CD4-positive, CD25-positive, alpha-beta regulatory T cell (primary cell): ENCODE data around the gene SYMPK. TPM values are rescaled to one million over a fixed set of nuclear protein-coding genes. Genes with fewer than 3 reads are reported as not detected.
A peak's percentile ranks its signal among the peaks of the same experiment; 100 is the strongest.
"Not testable (repeated sequence)": the region's sequence is repeated elsewhere in the genome, so short reads cannot be mapped to it uniquely, and the experiment has no call there.

ENCODE experiments used
- ATAC-seq, 2 donors: fragments of 150-1000 bp; cut with Tn5 transposase; one replicate each; pipeline ENCODE4 v1.10.0; 2021; ENCODE audit warnings: low read depth in 2 of 2, moderate number of reproducible peaks in 2 of 2, moderate library complexity in 1 of 2
- DNase-seq, 3 donors: peaks; one replicate each; pipeline versions ENCODE4 v3.0.0 to v3.0.0-alpha.2; 2012 to 2022; ENCODE audit warnings: mixed read lengths in 1 of 3
- H3K27ac ChIP-seq: one replicate; pipeline ENCODE4 v1.7.0; 2013; ENCODE audit warnings: mild to moderate bottlenecking, low read length; ENCODE audit not compliant: insufficient read depth, poor library complexity, severe bottlenecking
- H3K27me3 ChIP-seq: one replicate; pipeline ENCODE4 v1.7.0; 2013; ENCODE audit warnings: low read length; ENCODE audit not compliant: control insufficient read depth, insufficient read depth
- H3K36me3 ChIP-seq: one replicate; pipeline ENCODE4 v1.7.0; 2013; ENCODE audit warnings: mild to moderate bottlenecking, low read length, moderate library complexity; ENCODE audit not compliant: control insufficient read depth, insufficient read depth
- H3K4me1 ChIP-seq: 2 replicates; pipeline ENCODE4 v1.7.0; 2013; ENCODE audit warnings: mild to moderate bottlenecking, low read length; ENCODE audit not compliant: insufficient read depth, control insufficient read depth, poor library complexity, severe bottlenecking
- H3K4me3 ChIP-seq: one replicate; pipeline ENCODE4 v1.7.0; 2013; ENCODE audit warnings: low read depth, mild to moderate bottlenecking, low read length, moderate library complexity
- H3K9me3 ChIP-seq, 2 experiments: 1 replicate in 1 of 2; 2 replicates in 1 of 2; pipeline ENCODE4 v1.7.0; 2013; ENCODE audit warnings: low read length in 2 of 2, mild to moderate bottlenecking in 1 of 2, moderate library complexity in 1 of 2; ENCODE audit not compliant: control insufficient read depth in 2 of 2
- H3K27ac Mint-ChIP-seq, 3 donors: one replicate each; pipeline ENCODE4 v1.8.0; 2020 to 2022; ENCODE audit warnings: mild to moderate bottlenecking in 3 of 3, mixed read lengths in 3 of 3, moderate library complexity in 2 of 3
- H3K27me3 Mint-ChIP-seq: one replicate; pipeline ENCODE4 v1.8.0; 2022; ENCODE audit warnings: mild to moderate bottlenecking, mixed read lengths
- H3K36me3 Mint-ChIP-seq: one replicate; pipeline ENCODE4 v1.8.0; 2020; ENCODE audit warnings: mixed read lengths
- H3K4me1 Mint-ChIP-seq, 4 donors: one replicate each; pipeline ENCODE4 v1.8.0; 2020 to 2022; ENCODE audit warnings: mixed read lengths in 4 of 4, mild to moderate bottlenecking in 1 of 4
- H3K4me3 Mint-ChIP-seq, 4 donors: one replicate each; pipeline ENCODE4 v1.8.0; 2020 to 2022; ENCODE audit warnings: mild to moderate bottlenecking in 4 of 4, mixed read lengths in 4 of 4, moderate library complexity in 3 of 4
- H3K9me3 Mint-ChIP-seq, 7 donors: one replicate each; pipeline ENCODE4 v1.8.0; 2020 to 2022; ENCODE audit warnings: mixed read lengths in 7 of 7, mild to moderate bottlenecking in 3 of 7, moderate library complexity in 2 of 7
- polyA plus RNA-seq, 4 donors: library from polyadenylated mRNA; unstranded; fragments of 300-500 nt; fragmentation: Illumina TruSeq; gene quantifications; one replicate each; pipeline ENCODE4 v1.2.3, GENCODE V29; 2021
- total RNA-seq: library from RNA; stranded (reverse); gene quantifications from one replicate; pipeline ENCODE4 v1.2.3, GENCODE V29; 2022

Gene SYMPK
- total and polyA plus RNA-seq, 5 donors from 2014 or later = 5.0 to 87.6 (median 10.5) TPM

DNA sequence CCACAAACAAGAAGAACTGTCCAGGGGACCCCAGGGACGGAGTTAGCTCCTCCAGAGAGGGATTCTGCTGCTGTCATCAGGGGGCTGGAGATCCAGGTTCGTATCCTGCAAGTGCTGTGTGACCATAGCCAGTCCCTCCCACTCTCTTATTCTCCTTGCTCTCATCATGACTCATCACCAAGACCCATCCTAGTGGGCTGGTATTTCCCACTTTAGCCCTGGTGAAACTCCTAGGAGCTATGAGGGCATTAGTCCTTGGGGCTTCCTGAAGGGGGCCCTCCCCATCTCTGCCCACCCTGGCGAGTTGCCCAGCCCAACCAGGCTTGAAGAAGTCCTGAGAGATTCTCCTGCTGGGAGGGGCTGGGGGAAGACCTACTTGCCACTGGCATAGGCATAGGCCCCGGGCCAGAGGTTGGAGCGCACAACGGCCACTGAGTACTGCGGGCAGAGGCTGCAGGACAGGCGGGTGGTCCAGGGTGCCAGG, 62.8 kb downstream of the SYMPK start:
- Mint-ChIP-seq H3K4me3 (no peak overlapping the region), H3K4me1 (peaks cover 0 to 5% (median 2%) of the 10 kb centered on the region in 4 donors), H3K27ac (no peak overlapping the region), H3K36me3 (no peaks in the 10 kb centered on the region), H3K9me3 (peaks cover 0 to 1% (median 0%) of the 10 kb centered on the region in 7 donors), H3K27me3 (peaks cover 7% of the 10 kb centered on the region)
- H3K36me3 ChIP-seq = no peaks in the 10 kb centered on the region
- H3K4me3 ChIP-seq = no peak overlapping the region
- no peaks in the 10 kb centered on the region for H3K4me1 ChIP-seq
- H3K27me3 ChIP-seq = peaks cover 3% of the 10 kb centered on the region
- DNase-seq (no peak), ATAC-seq (no peak)
- no peak overlapping the region for H3K27ac ChIP-seq
- H3K9me3 ChIP-seq = no peaks in the 10 kb centered on the region

DNA sequence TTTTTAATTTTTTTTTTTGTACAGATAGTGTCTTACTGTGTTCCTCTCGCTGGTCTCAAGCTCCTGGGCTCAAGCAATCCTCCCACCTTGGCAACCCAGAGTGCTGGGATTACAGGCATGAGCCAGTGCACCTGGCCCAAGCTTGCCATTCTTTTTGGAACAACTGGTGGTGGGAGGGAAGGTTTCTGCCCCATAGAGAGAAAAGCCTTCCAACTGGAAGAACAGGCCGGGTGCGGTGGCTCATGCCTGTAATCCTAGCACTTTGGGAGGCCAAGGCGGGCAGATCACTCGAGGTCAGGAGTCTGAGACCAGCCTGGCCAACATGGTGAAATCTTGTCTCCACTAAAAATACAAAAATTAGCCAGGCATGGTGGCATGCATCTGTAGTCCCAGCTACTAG, 63.4 kb downstream of the SYMPK start:
- not testable (repeated sequence) for DNase-seq, H3K4me3 ChIP-seq, H3K4me3 Mint-ChIP-seq, H3K27ac ChIP-seq, H3K4me1 Mint-ChIP-seq, H3K36me3 ChIP-seq, H3K4me1 ChIP-seq, H3K27me3 ChIP-seq, H3K9me3 ChIP-seq, H3K36me3 Mint-ChIP-seq, H3K27ac Mint-ChIP-seq, H3K9me3 Mint-ChIP-seq, ATAC-seq
- H3K27me3 Mint-ChIP-seq = peaks cover 11% of the 10 kb centered on the region

DNA sequence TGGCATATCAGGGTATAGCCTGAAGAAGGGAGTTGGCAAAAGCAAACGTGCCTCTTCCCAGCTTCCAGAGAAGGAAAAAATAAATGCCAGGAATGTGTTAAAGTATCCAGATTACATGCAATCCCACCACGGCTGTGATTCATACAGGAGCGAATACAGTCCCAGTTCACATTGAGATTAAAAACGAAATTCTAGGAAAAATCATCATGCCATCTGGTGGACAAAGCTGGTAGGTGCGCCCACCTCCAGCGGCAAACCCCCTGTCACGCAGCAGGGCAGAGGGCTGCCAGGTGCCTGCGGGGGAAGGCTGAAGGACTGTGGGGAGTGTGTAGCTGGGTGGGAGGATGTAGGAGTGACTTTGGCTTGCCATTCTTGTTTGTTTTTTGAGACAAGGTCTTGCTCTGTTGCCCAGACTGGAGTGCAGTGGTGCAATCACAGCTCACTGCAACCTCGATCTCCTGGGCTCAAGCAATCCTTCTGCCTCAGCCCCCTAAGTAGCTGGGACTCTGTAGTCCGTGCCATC, 63.9 kb downstream of the SYMPK start:
- Mint-ChIP-seq H3K36me3 (no peaks in the 10 kb centered on the region), H3K9me3 (peaks cover 0 to 1% (median 0%) of the 10 kb centered on the region in 7 donors), H3K4me1 (peaks cover 0 to 8% (median 2%) of the 10 kb centered on the region in 4 donors), H3K27me3 (peaks cover 11% of the 10 kb centered on the region), H3K4me3 (no peak overlapping the region), H3K27ac (peak overlapping the region in 2 of 3 donors; percentile 2 to 71)
- Histone ChIP-seq H3K4me3 (no peak overlapping the region), H3K4me1 (no peaks in the 10 kb centered on the region), H3K9me3 (no peaks in the 10 kb centered on the region), H3K27me3 (peaks cover 3% of the 10 kb centered on the region), H3K27ac (no peak overlapping the region), H3K36me3 (no peaks in the 10 kb centered on the region)
- ATAC-seq = peak; percentile 68 to 71
- peak; percentile 46 to 53 (median 49) for DNase-seq

DNA sequence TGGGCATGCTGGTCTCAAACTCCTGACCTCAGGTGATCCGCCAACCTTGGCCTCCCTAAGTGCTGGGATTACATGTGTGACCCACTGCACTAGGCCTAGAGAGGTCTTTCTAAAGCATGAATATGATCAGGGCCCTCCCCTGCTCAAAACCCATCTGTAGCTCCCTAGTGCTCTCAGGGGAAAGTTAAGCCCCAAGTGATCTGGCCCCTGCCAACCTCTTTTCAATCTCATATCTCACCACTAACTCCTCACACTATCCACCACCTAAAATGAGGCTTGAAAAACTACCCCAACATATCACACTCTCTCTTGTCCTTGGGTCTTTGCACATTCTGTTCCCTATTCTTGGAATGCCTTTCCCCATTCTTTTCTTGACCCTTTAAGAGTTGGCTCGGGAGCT, 68.3 kb downstream of the SYMPK start:
- peak overlapping the region in 1 of 3 donors; percentile 47 for H3K27ac Mint-ChIP-seq
- peaks cover 21% of the 10 kb centered on the region for H3K27me3 Mint-ChIP-seq
- ATAC-seq (no peak), DNase-seq (no peak)
- Histone ChIP-seq H3K27me3 (peaks cover 3% of the 10 kb centered on the region), H3K27ac (no peak overlapping the region), H3K36me3 (no peaks in the 10 kb centered on the region), H3K9me3 (no peaks in the 10 kb centered on the region), H3K4me3 (no peak overlapping the region), H3K4me1 (peaks cover 25% of the 10 kb centered on the region)
- peaks cover 7 to 39% (median 27%) of the 10 kb centered on the region in 4 donors for H3K4me1 Mint-ChIP-seq
- peak overlapping the region in 3 of 4 donors; percentile 27 to 89 (median 43) for H3K4me3 Mint-ChIP-seq
- peaks cover 0 to 2% (median 0%) of the 10 kb centered on the region in 7 donors for H3K9me3 Mint-ChIP-seq
- H3K36me3 Mint-ChIP-seq = peaks cover 4% of the 10 kb centered on the region

DNA sequence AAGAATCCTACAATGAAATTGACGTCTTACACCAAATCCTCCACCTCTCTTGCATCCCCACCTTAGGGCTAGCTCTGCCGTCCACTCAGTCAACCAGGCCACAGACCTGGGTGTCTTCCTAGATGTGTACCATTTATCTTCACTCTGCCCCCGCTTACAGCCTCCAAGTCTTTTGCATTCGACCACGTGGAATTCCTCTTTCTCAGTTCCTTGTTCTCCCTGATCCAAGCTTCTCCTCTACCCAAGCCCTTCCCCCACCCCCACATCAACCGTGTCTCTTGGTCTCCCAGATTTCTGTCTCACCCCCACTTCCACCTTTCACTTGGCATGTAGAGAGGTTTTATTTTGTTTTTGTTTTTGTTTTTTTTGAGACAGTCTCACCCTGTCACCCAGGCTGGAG, 69.1 kb downstream of the SYMPK start:
- Histone ChIP-seq H3K4me3 (no peak overlapping the region), H3K9me3 (no peaks in the 10 kb centered on the region), H3K27ac (no peak overlapping the region), H3K36me3 (peaks cover 5% of the 10 kb centered on the region), H3K4me1 (peaks cover 25% of the 10 kb centered on the region), H3K27me3 (peaks cover 3% of the 10 kb centered on the region)
- peak overlapping the region; percentile 22 to 89 (median 74) for H3K4me3 Mint-ChIP-seq
- H3K4me1 Mint-ChIP-seq = peaks cover 7 to 41% (median 26%) of the 10 kb centered on the region in 4 donors
- DNase-seq (no peak), ATAC-seq (no peak)
- H3K36me3 Mint-ChIP-seq = peaks cover 7% of the 10 kb centered on the region
- peaks cover 0 to 2% (median 0%) of the 10 kb centered on the region in 7 donors for H3K9me3 Mint-ChIP-seq
- peaks cover 16% of the 10 kb centered on the region for H3K27me3 Mint-ChIP-seq
- peak overlapping the region in 1 of 3 donors; percentile 93 for H3K27ac Mint-ChIP-seq

DNA sequence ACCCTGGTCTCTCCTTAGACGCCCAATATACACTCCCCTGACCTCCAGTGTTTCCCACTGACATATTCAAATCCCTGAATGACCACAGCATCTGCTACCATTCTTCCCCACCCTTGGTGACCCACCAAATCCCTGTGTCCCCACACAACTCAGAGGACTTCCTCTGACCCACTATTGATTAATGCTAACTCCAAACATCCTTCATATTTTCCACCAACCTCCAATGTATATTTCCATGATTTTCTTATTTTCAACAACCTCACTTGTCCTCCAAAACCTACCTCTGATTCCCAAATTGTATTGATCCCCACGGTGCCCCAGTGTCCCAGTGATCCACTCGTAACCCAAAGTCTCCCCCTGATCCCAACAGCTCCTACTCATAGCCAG, 69.8 kb downstream of the SYMPK start:
- peak overlapping the region; percentile 66 for H3K4me3 ChIP-seq
- peaks cover 0 to 2% (median 0%) of the 10 kb centered on the region in 7 donors for H3K9me3 Mint-ChIP-seq
- no peak for ATAC-seq

DNA sequence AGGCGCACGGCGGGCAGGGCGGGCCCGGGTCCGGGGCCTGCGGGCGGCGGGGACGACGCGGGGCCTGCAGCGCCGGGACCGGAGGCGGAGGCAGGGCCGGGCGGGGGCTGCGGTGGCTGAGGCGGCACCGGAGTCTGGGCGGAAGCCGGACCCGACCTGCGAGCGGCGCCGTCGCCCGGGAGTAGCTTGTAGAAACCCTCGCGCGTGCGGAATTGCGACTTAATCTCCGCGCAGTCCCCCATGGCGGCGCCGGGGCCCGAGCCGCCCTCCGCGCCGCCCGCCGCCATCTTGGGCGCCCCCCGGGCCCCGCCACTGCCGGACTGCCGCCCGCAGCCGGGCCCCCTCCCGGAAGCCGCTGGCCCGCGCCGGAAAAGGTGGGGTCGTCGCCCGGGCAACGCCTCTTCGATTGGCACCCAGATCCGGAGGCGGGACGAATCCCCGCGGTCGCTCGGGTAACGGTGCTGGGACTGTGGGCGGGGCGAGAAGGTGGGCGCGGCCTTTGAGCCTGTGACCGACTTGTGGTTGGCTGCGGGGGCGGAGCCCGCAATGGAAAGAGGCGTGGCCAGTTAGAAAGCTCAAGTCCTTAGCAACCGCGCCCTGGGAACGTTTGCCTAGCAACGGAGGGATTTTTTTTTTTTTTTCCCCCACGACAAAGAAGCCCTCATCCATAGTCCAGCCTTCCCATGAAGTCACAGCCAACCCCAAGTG, 70.3 kb downstream of the SYMPK start, which contains the start of gene DMWD:
Gene DMWD, minus strand, starts transcription at position 376 of the 708 bp plus-strand sequence. Its CDS starts 89 bp downstream, at position 287.
- Histone ChIP-seq H3K4me3 (peak within 1 kb of the TSS; percentile 70), H3K27me3 (peaks cover 3% of the 10 kb centered on the region), H3K36me3 (peaks cover 6% of the 10 kb centered on the region), H3K27ac (peak within 1 kb of the TSS; percentile 61), H3K9me3 (no peaks in the 10 kb centered on the region), H3K4me1 (peaks cover 25% of the 10 kb centered on the region)
- peak; percentile 97 for ATAC-seq
- peak within 1 kb of the TSS; percentile 88 to 98 (median 94) for H3K4me3 Mint-ChIP-seq
- DNase-seq = peak; percentile 97 to 99 (median 99)
- H3K9me3 Mint-ChIP-seq = peaks cover 0 to 2% (median 0%) of the 10 kb centered on the region in 7 donors
- peaks cover 18% of the 10 kb centered on the region for H3K36me3 Mint-ChIP-seq
- H3K27ac Mint-ChIP-seq = peak within 1 kb of the TSS; percentile 61 to 94 (median 93)
- H3K4me1 Mint-ChIP-seq = peaks cover 7 to 45% (median 31%) of the 10 kb centered on the region in 4 donors
- H3K27me3 Mint-ChIP-seq = peaks cover 15% of the 10 kb centered on the region

More for the DNA sequence above, 69.8 kb downstream of the SYMPK start:
- peaks cover 6% of the 10 kb centered on the region for H3K36me3 ChIP-seq
- peaks cover 25% of the 10 kb centered on the region for H3K4me1 ChIP-seq
- H3K27me3 ChIP-seq = peaks cover 3% of the 10 kb centered on the region
- Mint-ChIP-seq H3K4me3 (peak overlapping the region; percentile 86 to 90 (median 90)), H3K27me3 (peaks cover 15% of the 10 kb centered on the region), H3K4me1 (peaks cover 7 to 42% (median 29%) of the 10 kb centered on the region in 4 donors), H3K27ac (peak overlapping the region; percentile 61 to 93 (median 92)), H3K36me3 (peaks cover 13% of the 10 kb centered on the region)
- no peak for DNase-seq
- H3K9me3 ChIP-seq = no peaks in the 10 kb centered on the region
- peak overlapping the region; percentile 61 for H3K27ac ChIP-seq
